GM19395 (cell line): ENCODE data around the gene SAPCD2.

Experiments
- ATAC-seq: cut with Tn5 transposase; IDR thresholded peaks from one replicate; pipeline ENCODE4 v1.9.1; 2021; ENCODE audit warnings: mild to moderate bottlenecking, moderate library complexity; ENCODE audit not compliant: unreplicated experiment

The SAPCD2 gene

DNA sequence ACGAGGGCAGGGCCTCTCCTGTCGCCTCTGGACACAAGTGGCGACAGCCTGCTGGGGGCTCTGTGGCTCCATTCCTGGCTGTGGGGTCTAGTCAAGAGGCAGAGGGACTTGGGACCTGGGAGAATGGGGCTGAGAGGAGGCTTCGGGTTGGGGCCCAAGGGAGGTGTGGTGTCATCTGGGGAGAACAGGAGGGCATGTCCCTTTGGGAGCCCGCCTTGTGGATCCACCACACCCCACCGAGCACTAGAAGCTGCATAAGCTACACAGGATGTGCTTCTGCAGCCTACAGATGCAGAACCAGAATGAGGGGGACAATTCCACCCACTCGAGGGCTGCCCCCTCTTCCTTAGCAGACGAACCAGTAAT lies 12.6 kb upstream of the SAPCD2 start:
- no peak for ATAC-seq

DNA sequence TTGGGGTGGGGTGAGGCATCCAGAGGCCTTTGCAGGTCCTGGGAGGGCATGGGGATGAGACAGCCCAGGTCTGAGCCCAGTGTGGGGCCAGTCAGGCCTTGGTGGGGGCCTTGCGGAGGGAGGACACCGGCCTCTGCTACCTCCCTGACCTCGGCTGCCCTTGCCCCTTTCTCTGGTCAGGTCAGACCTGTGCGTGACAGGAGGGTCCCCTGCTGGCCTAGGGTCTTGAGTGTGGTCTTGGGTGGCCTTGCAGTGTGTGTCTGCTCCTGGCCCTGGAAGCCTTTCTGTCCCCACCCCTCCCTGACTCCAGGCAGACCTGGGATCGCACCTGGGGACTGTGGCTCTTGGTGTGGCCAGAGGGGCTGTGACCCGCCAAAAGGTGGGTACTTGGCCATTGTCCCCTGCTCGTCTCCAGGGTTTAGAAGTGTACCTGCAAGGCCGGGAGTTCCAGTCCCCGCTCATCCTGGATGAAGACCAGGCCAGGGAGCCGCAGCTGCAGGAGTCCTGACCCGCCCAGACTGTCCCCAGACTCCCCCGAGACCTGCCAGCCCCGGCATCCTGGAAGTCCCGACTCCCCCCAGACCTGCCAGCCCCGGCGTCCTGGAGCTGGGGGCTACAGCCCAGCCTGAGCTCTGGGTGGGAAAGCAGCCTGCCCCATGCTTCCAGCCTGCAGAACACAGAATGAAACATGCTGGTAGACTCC lies 12.0 kb upstream of the SAPCD2 start:
- ATAC-seq = no peak

DNA sequence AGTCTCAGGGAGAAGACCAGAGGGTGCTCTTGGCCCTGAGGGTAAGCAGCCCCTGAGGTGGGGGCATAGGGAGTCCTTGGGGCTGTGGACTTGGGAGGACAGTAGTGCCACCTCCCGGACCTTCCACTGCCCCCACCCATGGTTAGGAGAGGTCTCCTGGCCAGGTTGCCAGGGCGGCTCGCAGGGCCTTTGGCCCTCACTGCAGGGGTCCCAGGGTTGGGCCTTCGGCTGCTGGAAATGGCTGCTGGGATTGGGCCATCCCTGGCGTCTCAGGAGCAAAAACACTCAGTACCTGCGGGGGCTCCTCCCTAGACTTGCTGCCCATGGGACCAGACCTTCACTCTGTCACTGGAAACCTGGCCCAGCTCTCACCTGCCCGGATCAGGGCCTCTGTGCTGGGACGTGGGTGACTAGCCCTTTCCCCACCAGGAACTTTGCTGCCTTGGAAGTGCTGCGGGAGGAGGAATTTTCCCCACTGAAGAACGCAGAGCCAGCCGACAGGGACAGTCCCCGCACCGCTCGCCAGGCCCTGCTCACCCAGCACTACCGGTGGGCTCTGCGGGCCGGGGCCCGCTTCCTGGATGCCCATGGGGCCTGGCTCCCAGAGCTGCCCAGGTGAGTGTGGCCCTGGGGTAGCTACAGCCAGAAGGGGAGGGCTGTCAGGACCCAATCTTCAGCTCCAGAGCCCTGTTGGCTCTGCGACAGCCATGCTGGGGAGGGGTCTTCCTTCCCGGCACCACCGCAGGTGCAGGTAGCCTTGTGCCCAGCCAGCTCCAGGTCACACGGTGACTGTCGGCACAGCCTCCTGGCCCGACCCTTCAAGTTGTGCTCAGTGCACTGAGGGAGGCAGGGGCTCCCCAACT lies 10.1 kb upstream of the SAPCD2 start:
- ATAC-seq = no peak

DNA sequence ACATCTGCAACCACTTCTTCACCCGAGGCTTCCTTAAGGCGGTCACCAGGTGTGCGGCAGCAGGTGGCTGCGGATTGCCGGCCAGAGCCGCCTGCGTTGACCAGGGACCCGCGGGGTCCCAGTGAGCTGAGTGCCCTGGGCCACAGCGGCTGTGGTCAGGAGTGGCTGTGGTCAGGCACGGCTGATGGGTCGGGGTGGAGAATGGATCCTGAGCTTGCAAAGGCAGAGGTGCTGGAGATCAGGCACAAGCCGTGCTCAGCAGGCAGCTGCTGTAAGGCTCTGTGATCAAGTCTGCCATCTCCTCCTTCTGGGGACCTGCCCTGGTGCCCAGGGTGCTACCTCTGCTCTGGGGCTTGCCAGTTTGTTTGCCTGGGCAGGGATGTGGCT lies 9.0 kb upstream of the SAPCD2 start:
- no peak for ATAC-seq

DNA sequence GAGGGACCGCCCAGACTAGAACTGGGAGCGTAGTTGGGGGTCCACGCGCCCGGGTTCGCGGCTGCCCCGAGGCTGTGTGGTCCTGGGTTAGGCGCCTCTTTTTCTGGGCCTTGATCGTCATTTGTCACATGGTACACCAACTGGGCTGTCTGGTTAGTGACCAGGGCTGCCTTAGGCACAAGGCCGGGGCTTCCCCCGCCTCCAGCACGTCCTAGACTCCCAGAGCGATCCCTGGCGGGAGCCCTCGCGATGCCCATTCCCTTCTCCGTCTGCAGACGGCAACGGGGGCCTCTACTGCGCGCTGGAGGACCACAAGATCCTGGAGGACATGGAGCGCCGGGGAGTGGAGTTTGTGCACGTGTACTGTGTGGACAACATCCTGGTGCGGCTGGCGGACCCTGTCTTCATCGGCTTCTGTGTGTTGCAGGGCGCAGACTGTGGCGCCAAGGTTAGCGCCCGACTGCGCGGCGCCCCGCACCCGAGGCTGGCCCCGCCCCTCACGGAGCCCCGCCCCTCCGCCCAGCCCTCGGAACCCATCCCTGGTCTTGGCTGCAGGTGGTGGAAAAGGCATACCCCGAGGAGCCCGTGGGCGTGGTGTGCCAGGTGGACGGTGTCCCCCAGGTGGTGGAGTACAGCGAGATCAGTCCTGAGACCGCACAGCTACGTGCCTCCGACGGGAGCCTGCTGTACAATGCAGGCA lies 8.5 kb upstream of the SAPCD2 start:
- no peak for ATAC-seq

DNA sequence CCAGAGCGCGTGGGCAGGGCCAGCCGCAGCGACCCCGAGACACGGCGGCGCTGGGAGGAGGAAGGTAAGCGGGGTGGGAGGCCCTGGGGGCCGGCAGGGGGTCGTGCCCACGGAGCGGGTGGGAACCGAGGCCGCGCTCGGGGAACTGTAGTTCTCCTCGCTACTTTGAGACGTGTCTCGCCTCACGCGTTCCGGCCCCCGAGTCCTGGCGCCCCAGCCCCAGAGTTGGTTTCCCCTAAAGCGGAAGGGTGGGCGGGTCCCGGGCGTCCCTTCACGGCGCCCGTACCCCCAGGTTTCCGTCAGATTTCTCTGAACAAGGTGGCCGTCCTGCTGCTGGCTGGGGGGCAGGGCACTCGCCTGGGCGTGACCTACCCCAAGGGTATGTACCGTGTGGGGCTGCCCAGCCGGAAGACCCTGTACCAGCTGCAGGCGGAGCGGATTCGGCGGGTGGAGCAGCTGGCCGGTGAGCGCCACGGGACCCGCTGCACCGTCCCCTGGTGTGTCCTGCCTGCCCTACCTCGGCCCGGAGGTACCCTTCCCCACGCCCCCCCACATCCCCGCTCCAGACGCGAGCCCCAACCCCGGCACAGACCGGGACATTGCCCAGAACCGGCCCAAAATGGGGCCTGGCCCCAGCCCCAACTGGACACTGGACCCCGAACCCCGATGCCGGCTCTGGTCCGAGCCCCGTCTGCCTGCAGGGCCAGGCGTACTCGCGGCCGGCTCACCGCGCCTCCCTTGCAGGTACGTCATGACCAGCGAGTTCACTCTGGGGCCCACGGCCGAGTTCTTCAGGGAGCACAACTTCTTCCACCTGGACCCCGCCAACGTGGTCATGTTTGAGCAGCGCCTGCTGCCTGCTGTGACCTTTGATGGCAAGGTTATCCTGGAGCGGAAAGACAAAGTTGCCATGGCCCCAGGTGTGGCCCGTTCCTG lies 7.7 kb upstream of the SAPCD2 start:
- no peak for ATAC-seq

DNA sequence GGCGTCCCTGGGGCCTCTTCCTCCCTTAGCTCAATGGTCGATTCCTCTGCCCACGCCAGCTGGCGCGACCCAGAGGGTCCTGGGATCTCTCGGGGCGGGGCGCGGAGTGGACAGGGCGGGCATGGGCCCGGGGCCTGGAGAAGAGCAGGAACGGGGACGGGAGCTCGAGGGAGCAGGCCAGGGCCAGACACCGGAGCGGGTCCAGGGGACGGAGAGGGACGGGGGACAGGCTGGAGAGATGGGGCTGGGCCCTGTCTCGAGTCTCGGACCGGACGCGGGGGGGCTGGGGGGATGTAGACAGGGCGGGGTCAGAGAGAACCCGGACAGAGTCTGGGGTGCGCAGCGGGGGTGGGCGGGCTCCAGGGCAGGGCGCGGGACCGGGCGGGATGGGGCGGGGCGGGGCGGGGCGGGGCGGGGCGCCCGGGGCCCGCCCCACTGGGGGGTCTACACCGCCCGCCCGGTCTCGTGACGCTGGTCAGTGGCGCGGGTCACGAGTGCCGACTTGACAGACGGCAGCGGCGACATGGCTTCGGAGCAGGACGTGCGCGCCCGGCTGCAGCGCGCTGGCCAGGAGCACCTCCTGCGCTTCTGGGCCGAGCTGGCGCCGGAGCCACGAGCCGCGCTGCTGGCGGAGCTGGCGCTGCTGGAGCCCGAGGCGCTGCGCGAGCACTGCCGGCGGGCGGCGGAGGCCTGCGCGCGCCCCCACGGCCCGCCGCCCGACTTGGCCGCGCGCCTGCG lies 6.8 kb upstream of the SAPCD2 start, which contains the start of gene UAP1L1:
TSS of gene UAP1L1 (plus strand) at position 508 of the 738 bp plus-strand sequence. CDS start at position 524, 16 bp downstream.
- ATAC-seq = no peak

DNA sequence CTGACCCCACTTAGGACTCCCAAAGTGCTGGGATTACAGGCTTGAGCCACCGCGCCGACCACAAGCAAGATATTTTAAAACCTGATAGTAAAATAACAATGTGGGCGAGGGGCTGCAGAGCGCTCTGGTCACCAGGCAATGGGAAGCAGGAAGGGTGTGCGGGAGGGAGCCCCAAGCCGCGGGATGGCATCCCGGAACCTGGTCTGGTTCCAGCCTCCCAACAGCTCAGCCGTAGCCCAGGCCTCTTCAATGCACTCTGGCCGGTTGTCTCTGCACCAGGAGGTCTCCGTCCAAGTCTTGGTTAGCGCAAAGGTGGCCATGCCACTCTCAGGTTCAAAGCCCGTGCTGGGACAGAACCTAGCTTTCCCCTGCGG lies 6.3 kb upstream of the SAPCD2 start:
- ATAC-seq = no peak

DNA sequence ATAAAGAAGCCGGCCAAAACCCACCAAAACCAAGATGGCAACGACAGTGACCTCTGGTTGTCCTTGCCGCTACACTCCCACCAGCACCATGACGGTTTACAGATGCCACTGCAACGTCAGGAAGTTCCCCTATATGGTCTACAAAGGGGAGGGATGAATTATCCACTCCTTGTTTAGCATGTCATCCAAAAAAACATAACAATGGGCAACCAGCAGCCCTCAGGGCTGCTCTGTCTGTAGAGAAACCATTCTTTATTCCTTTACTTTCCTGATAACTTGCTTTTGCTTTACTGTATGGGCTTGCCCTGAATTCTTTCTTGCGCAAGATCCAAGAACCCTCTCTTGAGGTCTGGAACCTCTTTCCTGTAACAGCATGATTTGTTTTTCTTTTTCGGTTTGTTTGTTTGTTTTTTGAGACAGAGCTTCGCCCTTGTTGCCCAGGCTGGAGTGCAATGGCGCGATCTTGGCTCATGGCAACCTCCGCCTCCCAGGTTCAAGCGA lies 5.0 kb upstream of the SAPCD2 start:
- no peak for ATAC-seq

DNA sequence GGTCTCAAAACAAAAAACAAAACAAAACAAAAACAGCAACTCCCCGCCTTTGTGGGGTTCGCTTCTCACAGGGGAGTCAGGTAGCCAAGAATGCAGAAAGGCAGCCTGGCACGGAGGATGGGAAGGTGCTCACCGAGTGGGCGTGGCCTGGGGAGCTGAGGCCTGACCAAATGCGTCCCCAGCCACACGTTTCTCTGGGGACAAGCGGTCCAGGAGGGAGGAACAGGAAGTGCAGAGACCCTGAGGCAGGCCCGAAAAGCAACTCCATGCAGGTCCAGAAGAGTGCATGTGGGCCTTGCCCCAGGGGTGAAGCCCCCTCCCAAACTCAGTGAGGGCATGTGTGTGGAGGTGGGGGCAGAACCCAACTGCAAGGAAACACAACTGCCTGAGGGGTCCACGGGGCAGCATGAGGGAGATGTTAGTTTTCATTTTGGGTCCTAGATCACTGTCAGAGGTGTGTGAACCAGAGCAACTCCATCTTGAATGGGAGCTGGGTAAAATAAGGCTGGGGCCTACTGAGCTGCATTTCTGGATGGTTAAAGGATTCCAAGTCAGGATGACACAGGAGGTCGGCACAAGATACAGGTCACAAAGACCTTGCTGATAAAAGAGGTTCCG lies 4.4 kb upstream of the SAPCD2 start:
- ATAC-seq = no peak

DNA sequence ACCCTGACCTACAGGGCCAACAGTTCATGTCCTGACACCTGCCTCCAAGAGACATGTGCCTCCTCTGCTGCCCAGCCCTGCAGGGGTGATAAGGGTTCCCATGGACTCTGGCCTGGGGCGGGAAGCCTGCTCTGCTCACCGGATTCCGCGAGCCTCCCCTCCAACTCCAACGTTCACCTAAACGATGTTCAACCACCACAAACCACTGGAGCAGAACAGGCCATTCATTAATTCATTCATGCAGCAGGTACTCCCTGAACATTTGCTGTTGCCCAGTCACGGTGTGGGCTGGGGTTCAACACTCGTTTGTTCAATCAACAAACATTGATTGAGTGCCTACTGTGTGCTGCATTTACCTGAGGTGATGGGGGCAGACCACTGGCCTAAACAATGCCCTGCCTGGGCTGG lies 3.6 kb upstream of the SAPCD2 start:
- no peak for ATAC-seq

DNA sequence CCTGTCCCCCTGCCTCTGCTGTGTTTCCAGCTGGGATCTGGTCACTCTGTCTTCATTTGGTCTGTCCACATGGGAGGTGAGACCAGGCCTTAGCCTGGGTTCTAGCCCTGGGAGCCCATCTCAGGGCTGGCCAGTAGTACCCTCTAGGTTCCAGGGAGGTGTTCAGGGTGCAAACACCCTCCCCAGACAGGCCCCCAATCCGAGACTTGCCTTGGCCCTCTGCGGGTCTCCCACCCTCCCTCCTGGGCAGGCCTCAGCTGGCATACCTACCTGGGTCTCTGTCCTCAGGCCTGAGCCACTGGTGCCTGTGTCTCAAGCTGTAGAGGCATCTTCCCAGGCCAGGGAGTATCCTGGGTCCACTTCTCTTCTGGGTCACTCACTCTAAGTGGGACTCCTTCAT lies 925 bp upstream of the SAPCD2 start:
- ATAC-seq = no peak

DNA sequence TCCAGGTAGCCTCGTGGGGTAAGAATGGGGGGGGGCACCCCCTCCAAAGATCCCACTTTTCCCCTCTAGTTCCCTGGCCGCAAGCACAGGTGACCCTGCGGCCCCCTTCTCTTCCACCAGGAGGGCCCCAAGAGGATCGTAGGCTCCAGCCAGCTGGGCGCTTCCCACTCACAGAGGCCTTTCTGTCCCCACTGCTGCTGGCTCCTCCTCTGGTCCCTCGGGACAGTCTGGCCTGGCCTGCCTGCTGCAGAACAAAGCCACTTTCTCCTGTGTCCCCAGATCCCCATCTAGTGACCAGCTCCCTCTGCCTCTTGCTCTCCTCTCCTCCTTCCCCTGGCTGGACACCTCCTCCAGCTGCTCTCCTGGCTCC lies 534 bp upstream of the SAPCD2 start:
- ATAC-seq = no peak

DNA sequence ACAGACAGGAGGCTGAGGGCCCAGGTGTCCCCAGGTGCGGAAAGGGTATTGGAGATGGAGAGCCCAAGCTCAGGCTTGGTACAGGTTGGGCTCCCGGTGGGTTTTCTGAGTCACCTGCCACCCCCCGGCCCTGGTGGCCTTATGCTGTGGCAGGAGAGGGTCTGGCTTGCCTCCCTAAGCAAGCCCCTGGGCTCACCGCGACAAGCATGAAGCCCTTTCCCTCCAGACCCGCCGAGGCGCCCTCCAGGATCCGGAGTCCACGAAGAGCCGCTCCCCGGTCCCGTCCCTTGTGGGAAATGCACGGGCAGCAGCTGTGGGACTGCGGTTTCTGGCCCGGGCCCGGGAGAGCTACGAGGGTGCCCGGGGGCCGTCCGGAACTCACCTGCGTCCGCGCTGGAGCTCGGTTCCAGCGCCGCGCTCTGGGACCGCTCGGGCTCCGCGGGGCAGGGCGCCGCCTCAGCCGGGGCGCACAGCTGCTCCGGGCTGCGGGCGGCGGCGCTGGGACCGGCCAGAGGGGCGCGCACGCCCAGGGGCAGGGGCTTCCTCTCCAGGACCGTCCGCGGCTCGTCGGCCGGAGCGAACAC lies 757 bp downstream of the SAPCD2 start:
- no peak for ATAC-seq

DNA sequence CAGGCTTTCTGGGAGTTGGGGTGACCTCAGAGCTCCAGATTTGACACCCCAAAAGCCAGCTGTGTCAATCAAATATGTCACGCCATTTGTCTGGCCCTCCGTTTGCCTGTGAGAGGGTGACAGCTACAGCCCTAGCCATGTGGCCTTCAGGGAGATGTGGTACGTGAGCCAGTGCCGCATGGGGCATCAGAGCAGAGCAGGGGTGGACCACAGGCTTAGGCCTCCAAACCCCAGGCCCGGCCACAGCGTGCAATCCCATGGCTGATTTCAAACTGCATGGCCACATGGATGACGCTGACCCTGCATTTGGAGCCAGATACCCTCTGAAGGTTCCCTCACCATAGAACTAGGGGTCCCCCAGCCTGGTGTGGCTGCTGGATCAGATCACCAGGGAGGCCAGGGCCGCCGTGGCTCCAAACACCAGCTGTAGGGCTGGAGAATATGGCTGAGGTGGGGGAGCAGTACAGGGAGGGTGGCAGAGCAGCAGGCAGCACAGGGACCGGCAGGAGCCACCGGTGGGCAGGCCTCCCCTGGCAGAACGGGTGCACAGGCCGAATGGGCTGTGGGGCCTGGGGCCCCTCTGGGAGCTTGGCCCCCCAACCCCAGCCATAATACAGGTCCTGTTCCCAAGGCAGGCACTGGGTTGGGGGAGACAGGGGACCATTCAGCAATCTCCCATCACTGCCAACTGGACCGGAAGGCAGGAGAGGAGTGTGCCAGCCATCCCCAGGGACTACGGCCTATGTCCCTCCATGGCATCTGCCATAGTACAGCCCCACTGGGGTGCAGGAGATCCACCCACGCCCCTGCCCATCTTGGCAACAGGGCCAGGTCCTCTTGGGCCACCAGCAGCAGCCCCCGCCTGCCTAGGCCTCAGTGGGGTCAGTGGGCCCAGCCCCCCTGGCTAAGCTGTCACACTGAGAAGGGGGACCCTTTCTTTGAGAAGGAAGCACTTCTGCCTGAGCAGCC lies 1.5 kb downstream of the SAPCD2 start:
- no peak for ATAC-seq

DNA sequence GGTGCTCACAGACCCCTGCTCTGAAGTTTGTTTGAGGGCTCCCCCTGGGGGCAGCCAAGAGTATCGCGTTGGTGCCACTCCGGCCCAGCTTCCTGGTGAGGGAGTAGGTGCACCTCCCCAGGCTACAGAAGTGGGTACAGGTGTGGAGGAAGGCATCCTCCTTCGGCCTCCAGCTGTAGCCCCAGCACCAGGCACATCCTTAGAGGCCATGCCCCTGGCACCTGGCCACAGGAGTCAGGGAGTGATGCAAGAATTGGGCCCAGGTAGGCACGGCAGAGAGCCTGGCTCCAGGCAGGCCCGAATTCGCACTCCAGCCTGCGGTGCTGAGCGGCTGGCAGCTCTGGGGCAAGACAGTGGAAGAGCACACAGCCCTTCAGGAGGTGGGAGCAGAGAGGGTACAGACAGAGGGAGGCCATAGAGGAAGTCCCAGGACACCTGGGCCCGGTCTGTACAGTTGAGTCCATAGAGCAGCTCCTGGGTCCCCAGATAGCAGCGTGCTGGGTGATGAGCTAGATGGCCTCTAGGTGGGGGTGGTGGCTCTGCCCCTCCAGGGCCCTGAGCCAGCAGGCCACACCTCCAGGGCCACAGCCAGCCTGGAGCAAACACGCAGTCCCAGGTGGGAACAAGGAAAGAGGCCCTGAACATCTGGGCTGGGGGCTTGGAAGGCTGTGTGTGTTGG lies 2.4 kb downstream of the SAPCD2 start:
- ATAC-seq = peak; percentile 50

DNA sequence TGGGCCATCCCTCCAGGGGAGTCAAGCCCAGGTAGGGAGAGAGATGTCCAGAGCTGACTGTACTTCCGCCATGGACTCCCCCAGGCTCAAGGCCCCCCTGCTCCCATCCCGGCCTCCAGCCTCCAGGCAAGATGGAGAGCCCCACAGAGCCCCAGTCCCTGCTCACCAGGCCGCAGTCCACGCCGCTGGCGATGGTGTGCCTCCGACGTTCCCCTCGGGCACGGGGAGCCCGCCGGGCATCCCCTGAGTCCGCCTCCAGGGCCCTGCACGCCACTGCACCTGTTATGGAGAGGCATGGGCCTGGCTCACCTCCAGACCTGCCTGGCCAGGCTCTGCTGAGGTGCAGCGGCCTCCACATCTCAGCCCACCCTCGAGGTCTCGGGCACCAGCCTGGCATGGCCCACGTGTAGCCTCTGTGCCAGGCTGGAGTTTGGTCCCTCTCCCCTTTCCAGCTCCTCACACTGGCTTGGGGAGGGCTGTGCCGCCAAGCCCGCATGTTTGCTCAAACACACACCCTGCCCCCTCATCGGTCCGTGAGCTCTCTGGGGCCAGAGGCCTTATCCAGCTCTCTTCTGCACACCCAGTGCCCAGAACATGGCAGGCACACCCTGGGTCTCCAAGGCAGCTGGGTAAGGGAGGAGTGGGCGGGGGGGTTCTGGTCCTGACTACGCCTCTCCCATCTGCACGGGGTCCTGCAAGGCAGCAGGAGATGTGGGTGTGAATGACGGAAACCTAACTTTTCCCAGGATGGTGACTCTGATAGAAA lies 4.1 kb downstream of the SAPCD2 start:
- ATAC-seq = no peak
